K562 (cell line): ENCODE data around the gene GLMP. TPM values are rescaled to one million over a fixed set of nuclear protein-coding genes. Genes with fewer than 3 reads are reported as not detected.

ENCODE experiments used
- ATAC-seq: fragments of 200-7000 bp; cut with Tn5 transposase; 3 replicates; pipeline ENCODE4 v1.9.1; 2020; ENCODE audit warnings: moderate library complexity
- BruUV-seq: library from RNA; stranded (reverse); fragments of 400-500 nt; replicated peaks from 2 replicates; lab custom pipeline; 2021; lab: Mats Ljungman, UMichigan
- CTCF ChIA-PET: fragments of 300-600 bp; formaldehyde crosslinking; extraction: SDS; loops from one replicate; lab custom pipeline; 2021; ENCODE audit warnings: low intra/inter-chr PET ratio; lab: Yijun Ruan, JAX
- POLR2A ChIA-PET: fragments of 300-600, 350-650 bp; sonication (Branson Sonifier 250); formaldehyde crosslinking; extraction: SDS; loops from one replicate; lab custom pipeline; 2021; ENCODE audit warnings: antibody characterized with exemption, inconsistent platforms; lab: Yijun Ruan, JAX
- DNase-seq, 4 experiments: peaks; one replicate each; pipeline versions ENCODE4 v3.0.0 to v3.0.0-alpha.2; 2011 to 2018; ENCODE audit warnings: low spot score in 3 of 4, mixed read lengths in 3 of 4; ENCODE audit errors: extremely low read depth in 1 of 4
- FAIRE-seq: peaks from 2 replicates; lab custom pipeline; 2011; peaks lifted over from hg19 to GRCh38; lab: Jason Lieb, UNC
- H2AFZ ChIP-seq: 2 replicates; pipeline ENCODE4 v1.6.0; 2011; ENCODE audit warnings: low read depth, low read length, control low read depth, inconsistent platforms
- H3K27ac ChIP-seq: fragments of 200-600 bp; 3 replicates; pipeline ENCODE4 v1.8.0; 2011; ENCODE audit warnings: low read depth, mild to moderate bottlenecking, control low read depth, inconsistent platforms, low read length, moderate library complexity, mixed read lengths; ENCODE audit errors: extremely low read depth
- H3K27me3 ChIP-seq, 2 experiments: fragments of 300-600 bp in 1 of 2; 2 replicates in 1 of 2; 3 replicates in 1 of 2; pipeline versions ENCODE4 v1.6.0 to v1.8.0; 2011; ENCODE audit warnings: inconsistent platforms in 2 of 2, low read length in 2 of 2, mild to moderate bottlenecking in 1 of 2, mixed read lengths in 1 of 2, moderate library complexity in 1 of 2; ENCODE audit not compliant: control insufficient read depth in 2 of 2, insufficient read depth in 2 of 2
- H3K36me3 ChIP-seq: fragments of 300-600 bp; 3 replicates; pipeline ENCODE4 v1.8.0; 2011; ENCODE audit warnings: mild to moderate bottlenecking, low read length, inconsistent platforms; ENCODE audit not compliant: control insufficient read depth, insufficient read depth
- H3K4me1 ChIP-seq, 2 experiments: fragments of 200-600 bp in 1 of 2; replicated peaks in 1 of 2; 2 replicates in 1 of 2; 3 replicates in 1 of 2; pipeline versions ENCODE4 v1.5.1 to v1.8.0; 2011; ENCODE audit warnings: inconsistent platforms in 2 of 2, low read length in 2 of 2, mild to moderate bottlenecking in 1 of 2, mixed read lengths in 1 of 2, moderate library complexity in 1 of 2; ENCODE audit not compliant: control insufficient read depth in 2 of 2, insufficient read depth in 2 of 2
- H3K4me2 ChIP-seq: 2 replicates; pipeline ENCODE4 v1.6.1; 2011; ENCODE audit warnings: low read length, control low read depth, inconsistent platforms, mixed read lengths; ENCODE audit not compliant: insufficient read depth
- H3K4me3 ChIP-seq: fragments of 200-600 bp; sonication (generic), shearing (Covaris generic); 2 replicates; pipeline ENCODE4 v1.5.1; 2016; ENCODE audit warnings: control low read depth, inconsistent platforms
- H3K79me2 ChIP-seq: fragments of 200-600 bp; 3 replicates; pipeline ENCODE4 v1.8.0; 2011; ENCODE audit warnings: low read length, inconsistent platforms; ENCODE audit not compliant: control insufficient read depth, insufficient read depth
- H3K9ac ChIP-seq, 2 experiments: 2 replicates each; pipeline versions ENCODE4 v1.6.0 to v1.6.1; 2011; ENCODE audit warnings: low read depth in 2 of 2, low read length in 2 of 2, control low read depth in 1 of 2, inconsistent platforms in 1 of 2, mild to moderate bottlenecking in 1 of 2, mixed read lengths in 1 of 2; ENCODE audit not compliant: insufficient read depth in 1 of 2
- H3K9me1 ChIP-seq: one replicate; pipeline ENCODE4 v1.6.0; 2011; ENCODE audit warnings: inconsistent platforms, mild to moderate bottlenecking, low read length, moderate library complexity; ENCODE audit not compliant: control insufficient read depth, insufficient read depth
- H3K9me3 ChIP-seq: replicated peaks from 2 replicates; pipeline ENCODE4 v1.5.1; 2011; ENCODE audit warnings: low read depth, low read length, inconsistent platforms; ENCODE audit not compliant: control insufficient read depth, insufficient read depth
- H4K20me1 ChIP-seq: replicated peaks from 2 replicates; pipeline ENCODE4 v1.6.1; 2011; ENCODE audit warnings: low read length, inconsistent platforms, mixed read lengths; ENCODE audit not compliant: control insufficient read depth, insufficient read depth
- ATF4 ChIP-seq: fragments of 450-650 bp; formaldehyde crosslinking; IDR thresholded peaks from 2 replicates; pipeline ENCODE4 v1.4.0; 2022; ENCODE audit warnings: mild to moderate bottlenecking, moderate library complexity
- CREM ChIP-seq: IDR thresholded peaks from 2 replicates; pipeline ENCODE4 v1.6.1; 2014; ENCODE audit warnings: antibody characterized with exemption, low read depth
- GTF3C2 ChIP-seq: IDR thresholded peaks from 3 replicates; pipeline ENCODE4 v1.6.1; 2011; ENCODE audit warnings: borderline replicate concordance, mild to moderate bottlenecking, moderate library complexity; ENCODE audit not compliant: insufficient read length; ENCODE audit errors: extremely low read depth
- HDAC2 ChIP-seq: fragments of 450-650 bp; IDR thresholded peaks from 2 replicates; pipeline ENCODE4 v1.6.1; 2016; ENCODE audit warnings: mild to moderate bottlenecking
- JUN ChIP-seq, 2 experiments: sonication (generic) in 1 of 2; formaldehyde crosslinking in 1 of 2; IDR thresholded peaks; 2 replicates each; pipeline versions ENCODE4 v1.6.1 to v1.8.0; 2012 to 2022; ENCODE audit warnings: borderline replicate concordance in 2 of 2, mild to moderate bottlenecking in 2 of 2, improper control_type of control experiment in 1 of 2, low read depth in 1 of 2, low read length in 1 of 2, missing genetic modification reagents in 1 of 2
- JUND ChIP-seq, 2 experiments: IDR thresholded peaks; 2 replicates in 1 of 2; 3 replicates in 1 of 2; pipeline ENCODE4 v1.6.1; 2011; ENCODE audit warnings: borderline replicate concordance in 2 of 2, low read depth in 2 of 2, low read length in 2 of 2, improper control_type of control experiment in 1 of 2, missing biosample characterization in 1 of 2, missing genetic modification characterization in 1 of 2, missing genetic modification reagents in 1 of 2
- MAX ChIP-seq: sonication (generic); formaldehyde crosslinking; IDR thresholded peaks from 2 replicates; pipeline ENCODE4 v1.9.0; 2022; ENCODE audit warnings: mild to moderate bottlenecking, missing genetic modification reagents
- MYNN ChIP-seq, 2 experiments: sonication (generic); formaldehyde crosslinking in 1 of 2; IDR thresholded peaks; 2 replicates each; pipeline versions ENCODE4 v1.5.0 to v1.6.1; 2016 to 2020; ENCODE audit warnings: antibody characterized with exemption in 1 of 2, missing genetic modification reagents in 1 of 2
- NFIC ChIP-seq: fragments of 450-650 bp; IDR thresholded peaks from 2 replicates; pipeline ENCODE4 v1.6.1; 2017; ENCODE audit warnings: mild to moderate bottlenecking, inconsistent platforms
- PKNOX1 ChIP-seq: fragments of 450-650 bp; IDR thresholded peaks from 2 replicates; pipeline ENCODE4 v1.6.1; 2016
- SIN3A ChIP-seq, 2 experiments: fragments of 150-350 bp in 1 of 2; IDR thresholded peaks; 2 replicates each; pipeline ENCODE4 v1.6.1; 2011 to 2016; ENCODE audit warnings: borderline replicate concordance in 2 of 2, low read depth in 2 of 2, low read length in 2 of 2, mild to moderate bottlenecking in 2 of 2, moderate library complexity in 2 of 2; ENCODE audit not compliant: control insufficient read depth in 1 of 2
- SMAD4 ChIP-seq: fragments of 250-450 bp; sonication (Bioruptor Pico); conservative IDR thresholded peaks from 2 replicates; pipeline ENCODE4 v1.8.0; 2021; ENCODE audit warnings: inconsistent platforms, mild to moderate bottlenecking, moderate library complexity
- STAT5A ChIP-seq: IDR thresholded peaks from 2 replicates; pipeline ENCODE4 v1.6.1; 2012; ENCODE audit warnings: low read length, inconsistent platforms, borderline replicate concordance
- XRCC5 ChIP-seq: fragments of 200-400 bp; formaldehyde crosslinking; IDR thresholded peaks from 2 replicates; pipeline ENCODE4 v1.6.1; 2017; ENCODE audit warnings: low read depth, mild to moderate bottlenecking, low read length
- ZC3H8 ChIP-seq: fragments of 450-650 bp; IDR thresholded peaks from 2 replicates; pipeline ENCODE4 v1.6.1; 2017
- ZNF695 ChIP-seq: fragments of 450-650 bp; formaldehyde crosslinking; IDR thresholded peaks from 2 replicates; pipeline ENCODE4 v1.4.0; 2020; ENCODE audit warnings: mild to moderate bottlenecking, moderate library complexity
- WGBS: fragments of 100-300 bp; shearing (Covaris generic); methylation state at CpG from one replicate; pipeline ENCODE4 v1.1.6; 2016; ENCODE audit warnings: low coverage, mixed read lengths; ENCODE audit not compliant: insufficient coverage; ENCODE audit errors: missing lambda C conversion rate; 5-methylcytosine and 5-hydroxymethylcytosine counted together
- in situ Hi-C: fragments of 300-500 bp; cut with MboI; formaldehyde crosslinking; loops from 4 replicates; pipeline ENCODE4 v1.15.0; 2018; ENCODE audit warnings: inconsistent platforms, mixed read lengths
- intact Hi-C: fragments of 100-400 bp; cut with micrococcal nuclease; formaldehyde crosslinking; loops from 2 replicates; pipeline ENCODE4 v1.14.2; 2022
- polyA plus RNA-seq, 8 experiments: library from polyadenylated mRNA; depleted of rRNA in 4 of 8; stranded (reverse) in 5 of 8; unstranded in 3 of 8; fragments of >200 nt; fragmentation: Nextera tagmentation in 2 of 8; fragmentation: Illumina TruSeq in 1 of 8; extraction: Ambion mirVana in 2 of 8; extraction: Trizol in 1 of 8; gene quantifications; 2 replicates each; pipeline versions ENCODE4 v1.2.1 to v1.2.3, GENCODE V29; 2011 to 2014; ENCODE audit warnings: inconsistent platforms in 1 of 8, missing spikeins in 1 of 8
- total RNA-seq, 7 experiments: library from RNA; depleted of rRNA in 6 of 7; stranded (reverse); fragments of >200 nt in 6 of 7; fragmentation: Illumina TruSeq in 2 of 7; extraction: Trizol in 2 of 7; gene quantifications; 2 replicates each; pipeline versions ENCODE4 v1.2.1 to v1.2.3, GENCODE V29; 2011 to 2021; ENCODE audit warnings: low replicate concordance in 1 of 7

GLMP gene
- total and polyA plus RNA-seq, 9 of the 15 experiments (the other 6 are each of a cell fraction or from before 2014, with no cell fraction given), result 8.3 to 28.2 (median 22.4) TPM

- Histone ChIP-seq H3K27me3 (no peaks in the 10 kb centered on the region), H3K4me2 (peak overlapping the region; percentile 100), H2AFZ (no peak overlapping the region), H4K20me1 (peaks cover 11% of the 10 kb centered on the region; the same call in 1 of the 2 replicates), H3K4me3 (peak overlapping the region; percentile 97), H3K9ac (peak overlapping the region; percentile 91 to 97), H3K9me1 (no peaks in the 10 kb centered on the region), H3K36me3 (peaks cover 57% of the 10 kb centered on the region), H3K4me1 (peaks cover 6 to 10% of the 10 kb centered on the region in 2 experiments; a peak in 4 of 5 replicates), H3K79me2 (peaks cover 52% of the 10 kb centered on the region), H3K27ac (peak overlapping the region; percentile 93), H3K9me3 (no peaks in the 10 kb centered on the region)
- peak; percentile 73 for ATAC-seq
- no peak for FAIRE-seq
- POLR2A ChIA-PET, result interaction anchor here (0.6 to 6.3 kb wide), 10 partner anchors 11 to 157 kb away, joined by 3 to 63 read pairs (median 4); partner anchors contain the start of gene GLMP
- in situ Hi-C loops (no loop called here), intact Hi-C loops (no loop called here)
- CTCF ChIA-PET, result no interaction called here
- peak; percentile 62 to 85 (median 70) for DNase-seq
- BruUV-seq, result no TSS peak
- 2% methylated on average over 8 of the region's 8 CpGs for WGBS
- TF ChIP-seq MAX (CRISPR knock-in tag) (peak; percentile 99), ZNF695 (CRISPR knock-in tag) (no peak), HDAC2 (peak; percentile 75), STAT5A (no peak), CREM (peak; percentile 72), SMAD4 (CRISPR knock-in tag) (0 out of 2 replicates have a peak, but pooled peaks have one; percentile 32), JUND (IDR thresholded peaks at IDR 0.05; ENCODE audit: borderline replicate concordance, low read depth, low read length) (peak; percentile 76), JUND (tag; IDR thresholded peaks at IDR 0.05; ENCODE audit: borderline replicate concordance, low read depth, low read length) (peak; percentile 52; the same call in 2 of the 3 replicates), PKNOX1 (peak; percentile 63), ZC3H8 (no peak), NFIC (no peak), GTF3C2 (no peak), XRCC5 (peak; percentile 47; the same call in 1 of the 2 replicates), MYNN (IDR thresholded peaks at IDR 0.05) (0 out of 2 replicates have a peak, but pooled peaks have one; percentile 42), MYNN (CRISPR knock-in tag; IDR thresholded peaks at IDR 0.05) (no peak), JUN (IDR thresholded peaks at IDR 0.05; ENCODE audit: borderline replicate concordance, low read depth, low read length) (peak; percentile 61; the same call in 1 of the 2 replicates), JUN (CRISPR knock-in tag; IDR thresholded peaks at IDR 0.05; ENCODE audit: borderline replicate concordance) (no peak), SIN3A (IDR thresholded peaks at IDR 0.05; ENCODE audit: borderline replicate concordance in 2 of 2, control insufficient read depth in 1 of 2, low read depth in 2 of 2, low read length in 2 of 2) (peak; percentile 97 to 100), ATF4 (CRISPR knock-in tag) (0 out of 2 replicates have a peak, but pooled peaks have one; percentile 38)
Measured at GRCh38 chr1:156281281-156281680, 14.2 kb downstream of the GLMP start.
